Sigmoid colon (tissue), 7 donors: ENCODE results near the gene RFX3. TPM values are rescaled to one million over a fixed set of nuclear protein-coding genes. Genes with fewer than 3 reads are reported as not detected.

Source experiments
- DNase-seq: peaks from one replicate; pipeline ENCODE4 v3.0.0-alpha.2; 2019
- H3K27ac ChIP-seq, 4 donors: fragments of 200-600 bp; sonication (generic); one replicate each; pipeline ENCODE4 v1.5.1; 2016 to 2019; ENCODE audit warnings: mild to moderate bottlenecking in 1 of 4
- H3K27me3 ChIP-seq, 3 donors: fragments of 200-600 bp; sonication (generic); one replicate each; pipeline ENCODE4 v1.5.1; 2019; ENCODE audit warnings: mild to moderate bottlenecking in 1 of 3
- H3K36me3 ChIP-seq, 4 donors: fragments of 200-600 bp; sonication (generic); one replicate each; pipeline ENCODE4 v1.5.1; 2016 to 2019
- H3K4me1 ChIP-seq, 4 donors: fragments of 200-600 bp; sonication (generic); one replicate each; pipeline ENCODE4 v1.5.1; 2017 to 2019
- H3K4me3 ChIP-seq, 4 donors: fragments of 200-600 bp; sonication (generic); one replicate each; pipeline ENCODE4 v1.5.1; 2017 to 2019; ENCODE audit warnings: mild to moderate bottlenecking in 2 of 4, moderate library complexity in 1 of 4
- H3K9me3 ChIP-seq, 4 donors: fragments of 200-600 bp in 3 of 4; sonication (generic) in 3 of 4; one replicate each; pipeline versions ENCODE4 v1.5.1 to v1.6.1; 2013 to 2019
- CTCF ChIP-seq, 4 experiments: fragments of 450-650 bp in 3 of 4; fragments of 200-600 bp in 1 of 4; IDR thresholded peaks; one replicate each; pipeline ENCODE4 v1.5.1; 2016 to 2019; ENCODE audit warnings: antibody characterized with exemption in 4 of 4, mild to moderate bottlenecking in 3 of 4, moderate library complexity in 2 of 4
- EP300 ChIP-seq, 4 donors: sonication (generic); formaldehyde crosslinking; IDR thresholded peaks; one replicate each; pipeline ENCODE4 v1.6.1; 2017; ENCODE audit warnings: antibody characterized with exemption in 4 of 4
- POLR2A ChIP-seq, 2 donors: fragments of 450-650 bp; IDR thresholded peaks; one replicate each; pipeline ENCODE4 v1.6.1; 2016; ENCODE audit warnings: antibody characterized with exemption in 2 of 2, mild to moderate bottlenecking in 2 of 2, moderate library complexity in 2 of 2
- POLR2AphosphoS5 ChIP-seq, 4 donors: sonication (generic); formaldehyde crosslinking; IDR thresholded peaks; one replicate each; pipeline ENCODE4 v1.6.1; 2017; ENCODE audit warnings: antibody characterized with exemption in 4 of 4
- WGBS, 2 donors: extraction: QIAGEN DNeasy Blood & Tissue Kit; methylation state at CpG; one replicate each; pipeline ENCODE4 v1.1.7; 2013; 5-methylcytosine and 5-hydroxymethylcytosine counted together
- intact Hi-C: fragments of 100-400 bp; cut with DNase I; formaldehyde crosslinking; loops from one replicate; pipeline ENCODE4 v1.15.1; 2023
- polyA plus RNA-seq, 3 donors: library from polyadenylated mRNA; stranded (reverse); fragments of 200-250 nt; gene quantifications; one replicate each; pipeline ENCODE4 v1.2.3, GENCODE V29; 2013
- total RNA-seq, 4 donors: library from RNA; depleted of rRNA; stranded (reverse); fragments of >200 nt; gene quantifications; one replicate each; pipeline ENCODE4 v1.1.0, GENCODE V29; 2016
- donor health status: healthy with polysubstance abuse.
- donor health status: Bipolar disorder and iron deficiency.
- donor health status: healthy.

RFX3 gene
- total and polyA plus RNA-seq, 7 donors, result 0.69 to 15.0 (median 6.4) TPM

DNA sequence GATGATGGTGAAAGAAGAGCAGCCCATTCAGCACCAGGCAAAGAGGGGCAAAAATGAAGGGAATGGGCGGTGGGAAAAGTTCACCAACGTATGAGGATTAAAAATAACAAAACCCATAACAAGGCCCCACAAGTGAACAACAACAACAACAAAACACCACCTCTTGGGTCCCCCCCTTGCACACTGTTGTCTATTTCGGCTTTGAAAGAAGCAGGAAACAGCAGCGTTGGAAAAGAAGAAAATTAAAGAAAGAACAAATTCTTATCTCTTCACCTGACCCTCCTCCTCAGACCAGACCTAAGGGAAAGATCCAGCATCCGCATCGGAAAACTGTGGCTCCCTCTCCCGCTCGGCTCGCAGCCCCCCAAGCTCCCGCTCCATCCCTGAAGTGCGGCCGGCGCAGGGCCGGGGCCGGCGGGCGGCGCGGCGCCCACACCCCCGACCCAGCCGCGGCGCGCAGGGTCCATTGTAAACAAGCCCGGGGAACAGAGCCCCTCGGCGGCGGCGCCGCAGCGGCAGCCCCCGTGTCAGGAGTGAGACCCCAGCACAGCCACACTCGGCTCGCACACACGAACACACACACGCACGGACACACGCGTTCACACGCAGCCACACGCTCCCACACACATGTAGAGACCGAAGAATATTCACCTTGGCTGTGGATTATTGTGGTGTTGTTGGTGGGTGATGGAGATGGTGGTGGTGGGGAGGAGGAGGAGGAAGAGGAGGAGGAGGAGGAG lies 535 bp downstream of the RFX3 start:
- Histone ChIP-seq H3K27ac (peak overlapping the region; percentile 98 to 100 (median 100)), H3K4me3 (peak overlapping the region; percentile 84 to 97 (median 94)), H3K36me3 (no peaks in the 10 kb centered on the region), H3K9me3 (no peaks in the 10 kb centered on the region), H3K4me1 (peaks cover 5 to 43% (median 19%) of the 10 kb centered on the region in 4 donors), H3K27me3 (no peaks in the 10 kb centered on the region)
- DNase-seq, result no peak
- no peak for TF ChIP-seq CTCF (IDR thresholded peaks at IDR 0.05)
- no peak for TF ChIP-seq POLR2AphosphoS5 (IDR thresholded peaks at IDR 0.05)
- WGBS, 2 donors, result 1% methylated on average over 43 of the region's 43 CpGs
- intact Hi-C loops, result loop anchor here (5.0 to 10.0 kb wide), 9 partner anchors 580 to 1910 kb away; partner anchors contain the start of genes AK3, JAK2, PLGRKT and PLPP6

DNA sequence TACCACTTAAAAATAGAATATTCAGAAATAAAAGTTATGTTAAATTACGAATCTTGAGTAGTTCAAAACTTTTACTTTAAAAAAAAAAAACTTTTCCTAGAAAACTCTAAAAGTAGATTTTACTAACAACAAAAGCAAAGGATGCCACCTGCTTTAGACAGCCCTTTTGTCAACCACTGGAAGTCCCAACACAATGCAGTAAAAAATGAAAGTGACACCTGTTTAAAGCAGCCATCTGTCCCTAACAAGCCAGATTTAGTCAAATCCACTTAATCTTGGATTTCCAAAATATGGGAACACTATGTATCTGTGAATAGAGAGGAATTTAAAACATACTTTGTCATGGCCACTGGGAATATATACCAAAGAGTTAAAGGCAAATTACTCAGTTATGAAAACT lies 3.8 kb downstream of the RFX3 start:
- Histone ChIP-seq H3K4me3 (no peak overlapping the region), H3K36me3 (no peaks in the 10 kb centered on the region), H3K4me1 (peaks cover 0 to 35% (median 10%) of the 10 kb centered on the region in 4 donors), H3K9me3 (no peaks in the 10 kb centered on the region), H3K27me3 (no peaks in the 10 kb centered on the region), H3K27ac (no peak overlapping the region)
- intact Hi-C loops, result loop anchor here (10.0 kb wide), 7 partner anchors 583 to 1913 kb away; partner anchors contain the start of genes AK3, JAK2, PLGRKT and PLPP6
- TF ChIP-seq POLR2A (IDR thresholded peaks at IDR 0.05) (no peak), EP300 (IDR thresholded peaks at IDR 0.05) (no peak), POLR2AphosphoS5 (IDR thresholded peaks at IDR 0.05) (no peak), CTCF (IDR thresholded peaks at IDR 0.05) (no peak)
- DNase-seq, result no peak
- WGBS, 2 donors, result 82 to 92% methylated on average over 1 of the region's 1 CpG

DNA sequence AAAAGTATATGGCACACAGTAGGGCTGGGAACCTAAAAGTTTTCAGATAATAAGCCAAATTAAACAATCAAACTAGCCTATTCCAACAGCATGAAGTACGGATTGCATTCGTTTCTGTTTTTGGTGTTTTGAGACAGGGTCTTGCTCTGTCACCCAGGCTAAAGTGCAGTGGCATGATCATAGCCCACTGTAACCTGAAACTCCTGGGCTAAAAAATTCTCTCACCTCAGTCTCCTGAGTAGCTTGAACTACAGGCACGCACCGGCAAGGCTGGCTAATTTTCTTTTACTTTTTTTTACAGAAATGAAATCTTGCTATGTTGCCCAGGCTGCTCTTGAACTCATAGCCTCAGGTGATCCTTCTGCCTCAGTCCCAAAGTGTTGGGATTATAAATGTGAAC lies 5.2 kb downstream of the RFX3 start:
- 93 to 94% methylated on average over 4 of the region's 4 CpGs for WGBS, 2 donors
- H3K27ac ChIP-seq, result no peak overlapping the region
- intact Hi-C loops, result loop anchor here (10.0 kb wide), 7 partner anchors 584 to 1914 kb away; partner anchors contain the start of genes AK3, JAK2, PLGRKT and PLPP6
- TF ChIP-seq EP300 (IDR thresholded peaks at IDR 0.05), result no peak
- no peak for TF ChIP-seq POLR2AphosphoS5 (IDR thresholded peaks at IDR 0.05)
- TF ChIP-seq CTCF (IDR thresholded peaks at IDR 0.05), result no peak
- no peak for TF ChIP-seq POLR2A (IDR thresholded peaks at IDR 0.05)
- H3K27me3 ChIP-seq, result no peaks in the 10 kb centered on the region
- no peak overlapping the region for H3K4me3 ChIP-seq
- DNase-seq, result no peak
- H3K36me3 ChIP-seq, result no peaks in the 10 kb centered on the region
- H3K4me1 ChIP-seq, result peaks cover 0 to 36% (median 7%) of the 10 kb centered on the region in 4 donors
- no peaks in the 10 kb centered on the region for H3K9me3 ChIP-seq

DNA sequence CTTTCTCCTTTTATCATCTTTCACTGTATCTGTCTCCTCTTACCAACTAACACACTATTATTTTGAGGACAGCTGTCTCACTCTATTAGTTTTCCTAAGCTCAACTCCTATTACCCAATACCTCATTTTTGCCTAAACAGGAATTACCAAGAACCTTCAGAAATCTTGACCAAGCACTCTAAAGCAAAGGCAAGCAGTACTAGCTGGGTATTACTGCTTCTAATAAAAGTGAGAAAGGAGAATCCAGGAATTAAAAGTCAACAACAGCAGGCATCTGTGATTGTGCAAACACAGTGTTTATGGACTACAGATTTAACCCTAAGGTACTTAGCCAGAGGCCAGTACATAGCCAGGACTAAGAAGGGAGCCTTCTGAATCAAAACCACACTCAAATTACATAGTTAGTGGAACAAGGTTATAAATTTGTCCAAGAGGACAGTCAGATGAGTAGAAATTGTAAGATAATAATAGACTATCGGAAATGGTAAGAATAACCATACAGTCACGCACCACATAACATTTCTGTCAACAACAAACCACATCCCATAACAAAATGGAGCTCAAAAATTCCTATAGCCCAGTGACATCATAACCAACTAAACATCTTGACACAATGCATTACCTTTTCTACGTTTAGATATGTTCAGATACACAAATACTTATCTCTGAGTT lies 8.3 kb downstream of the RFX3 start:
- no peak for DNase-seq
- WGBS, 2 donors, result 90 to 94% methylated on average over 3 of the region's 3 CpGs
- intact Hi-C loops, result no loop called here
- H3K4me3 ChIP-seq, result no peak overlapping the region
- H3K27ac ChIP-seq, result no peak overlapping the region
- H3K27me3 ChIP-seq, result no peaks in the 10 kb centered on the region
- no peaks in the 10 kb centered on the region for H3K36me3 ChIP-seq
- no peaks in the 10 kb centered on the region for H3K9me3 ChIP-seq
- H3K4me1 ChIP-seq, result peaks cover 0 to 16% (median 0%) of the 10 kb centered on the region in 4 donors
- TF ChIP-seq POLR2A (IDR thresholded peaks at IDR 0.05) (no peak), POLR2AphosphoS5 (IDR thresholded peaks at IDR 0.05) (no peak), CTCF (IDR thresholded peaks at IDR 0.05) (no peak), EP300 (IDR thresholded peaks at IDR 0.05) (no peak)
